T-helper 9 cell (primary cell): ENCODE results near the gene TRIM13.
"Not testable (repeated sequence)": the region's sequence is repeated elsewhere in the genome, so short reads cannot be mapped to it uniquely, and the experiment has no call there.

ENCODE experiments used
- DNase-seq: peaks from one replicate; pipeline ENCODE4 v3.0.0-alpha.2; 2020

The TRIM13 gene

DNA sequence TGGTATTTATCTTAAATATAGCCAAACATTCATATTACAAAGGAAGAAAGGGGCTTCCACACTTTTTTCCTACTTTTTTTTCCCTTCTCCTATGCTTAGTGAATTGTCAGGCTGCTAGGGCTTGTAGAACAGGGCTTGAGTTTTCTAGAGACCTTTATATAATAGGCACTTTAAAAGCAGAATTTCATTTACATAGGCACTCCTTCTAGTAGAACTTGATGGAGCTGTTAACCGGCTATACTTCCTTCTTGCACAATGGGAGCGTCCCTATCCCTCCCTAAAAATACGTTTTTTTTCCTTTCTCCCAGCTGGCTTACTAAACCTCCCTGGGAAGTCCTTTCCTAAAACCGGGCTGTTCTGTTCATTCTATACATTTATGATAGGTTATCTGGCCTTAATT, 1.1 kb downstream of the TRIM13 start:
- no peak for DNase-seq

DNA sequence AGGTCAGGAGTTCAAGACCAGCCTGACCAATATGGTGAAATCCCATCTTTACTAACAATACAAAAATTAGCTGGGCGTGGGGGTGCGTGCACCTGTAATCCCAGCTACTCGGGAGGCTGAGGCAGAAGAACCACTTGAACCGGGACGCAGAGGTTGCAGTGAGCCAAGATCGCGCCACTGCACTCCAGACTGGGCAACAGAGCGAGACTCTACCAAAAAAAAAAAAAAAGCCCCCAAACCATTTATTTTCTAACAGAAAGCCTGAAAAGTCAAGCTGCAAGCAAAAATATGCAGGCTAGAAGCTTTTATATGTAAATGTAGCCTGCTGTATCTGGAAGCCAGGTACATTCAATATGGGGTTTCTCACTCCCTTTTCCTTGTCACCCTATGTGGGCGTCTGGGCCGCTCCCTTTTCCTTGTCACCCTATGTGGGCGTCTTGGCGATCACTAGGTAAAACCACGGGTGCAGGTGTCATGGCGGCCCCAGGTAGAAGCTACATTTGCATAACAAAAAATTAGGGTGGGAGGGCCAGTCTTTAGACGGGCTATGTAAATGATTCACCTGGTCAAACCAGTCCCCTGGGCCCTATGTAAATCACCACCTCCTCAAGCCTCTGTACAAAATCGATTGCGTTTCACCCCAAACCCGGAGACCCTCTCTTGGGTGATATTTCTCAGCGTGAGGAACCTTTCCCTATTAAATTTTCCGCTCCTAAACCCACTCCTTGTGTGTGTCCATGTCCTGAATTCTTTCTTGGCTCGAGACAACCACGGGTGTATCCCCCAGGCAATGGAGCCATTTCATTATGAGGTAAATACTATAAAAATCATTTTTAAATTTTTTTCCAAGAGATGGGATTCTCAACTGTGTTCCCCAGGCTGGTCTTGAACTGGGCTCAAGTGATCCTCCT, 2.1 kb downstream of the TRIM13 start:
- no peak for DNase-seq

DNA sequence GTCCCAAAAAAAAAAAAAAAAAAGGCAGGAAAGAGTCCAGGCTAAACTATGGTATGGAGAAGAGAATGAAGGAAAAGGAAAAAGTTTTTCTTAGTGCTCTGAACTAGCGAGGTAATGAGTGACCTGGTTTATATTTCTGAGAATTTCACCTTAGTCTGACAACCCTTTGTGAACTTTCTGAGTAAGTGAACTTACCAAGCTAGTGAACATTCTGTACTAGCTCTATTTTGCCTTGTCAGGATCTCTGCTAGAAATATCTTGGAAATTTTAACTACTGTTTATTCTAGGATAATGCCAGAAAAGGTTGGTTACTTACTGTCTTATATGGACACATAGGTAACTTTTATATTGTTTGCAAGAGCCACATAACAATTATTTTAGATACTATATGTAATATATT, 4.4 kb downstream of the TRIM13 start:
- no peak for DNase-seq

DNA sequence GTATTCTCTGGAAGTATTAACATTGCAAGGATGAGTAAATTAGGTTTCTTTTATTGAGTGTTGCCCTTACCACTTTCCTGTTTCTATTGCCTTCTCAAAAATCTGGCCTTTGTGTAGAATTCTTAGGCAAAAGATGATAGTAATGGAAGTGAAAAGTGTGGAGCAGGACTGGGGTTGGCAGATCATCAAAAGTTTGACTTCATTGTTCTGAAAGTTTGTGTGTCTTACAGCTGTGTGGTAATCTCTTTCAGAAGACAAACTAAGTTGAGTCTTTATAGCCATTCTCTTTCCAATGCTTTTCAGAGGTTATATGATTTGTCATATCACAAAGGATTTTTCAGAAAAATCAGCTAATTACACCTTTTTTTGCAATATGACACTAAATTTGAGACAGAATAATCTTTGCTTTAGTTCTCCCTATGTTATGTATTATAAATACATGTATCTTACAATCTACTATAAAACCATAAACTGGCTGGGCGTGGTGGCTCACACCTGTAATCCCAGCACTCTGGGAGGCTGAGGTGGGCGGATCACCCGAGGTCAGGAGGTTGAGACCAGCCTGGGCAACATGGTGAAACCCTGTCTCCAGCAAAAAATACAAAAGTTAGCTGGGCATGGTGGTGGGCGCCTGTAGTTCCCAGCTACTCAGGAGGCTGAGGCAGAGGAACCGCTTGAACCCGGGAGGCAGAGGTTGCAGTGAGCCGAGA, 9.7 kb downstream of the TRIM13 start:
- no peak for DNase-seq

DNA sequence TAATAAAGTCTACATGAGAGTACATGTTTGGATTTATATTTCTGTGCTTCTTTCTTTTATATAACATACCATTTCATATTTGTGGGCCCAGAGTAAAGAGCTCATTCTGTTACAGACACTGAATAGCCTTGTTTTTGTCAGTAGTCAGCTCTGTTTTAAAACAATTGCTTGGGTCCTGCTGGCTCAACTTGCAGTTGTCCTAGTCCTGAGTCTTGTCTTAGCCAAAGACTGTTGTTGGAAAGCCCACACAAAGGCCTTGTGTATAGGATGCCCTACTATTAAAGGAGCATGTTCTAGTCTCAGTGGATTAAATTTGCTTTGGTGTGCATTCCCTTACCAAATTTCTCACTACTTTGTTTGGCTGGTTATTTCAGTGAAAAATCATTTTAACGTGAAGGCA, 14.6 kb downstream of the TRIM13 start:
- no peak for DNase-seq

DNA sequence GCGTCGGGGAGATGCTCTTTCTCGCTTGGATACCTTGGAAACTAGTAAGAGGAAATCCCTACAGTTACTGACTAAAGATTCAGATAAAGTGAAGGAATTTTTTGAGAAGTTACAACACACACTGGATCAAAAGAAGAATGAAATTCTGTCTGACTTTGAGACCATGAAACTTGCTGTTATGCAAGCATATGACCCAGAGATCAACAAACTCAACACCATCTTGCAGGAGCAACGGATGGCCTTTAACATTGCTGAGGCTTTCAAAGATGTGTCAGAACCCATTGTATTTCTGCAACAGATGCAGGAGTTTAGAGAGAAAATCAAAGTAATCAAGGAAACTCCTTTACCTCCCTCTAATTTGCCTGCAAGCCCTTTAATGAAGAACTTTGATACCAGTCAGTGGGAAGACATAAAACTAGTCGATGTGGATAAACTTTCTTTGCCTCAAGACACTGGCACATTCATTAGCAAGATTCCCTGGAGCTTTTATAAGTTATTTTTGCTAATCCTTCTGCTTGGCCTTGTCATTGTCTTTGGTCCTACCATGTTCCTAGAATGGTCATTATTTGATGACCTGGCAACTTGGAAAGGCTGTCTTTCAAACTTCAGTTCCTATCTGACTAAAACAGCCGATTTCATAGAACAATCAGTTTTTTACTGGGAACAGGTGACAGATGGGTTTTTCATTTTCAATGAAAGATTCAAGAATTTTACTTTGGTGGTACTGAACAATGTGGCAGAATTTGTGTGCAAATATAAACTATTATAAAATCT, 15.7 kb downstream of the TRIM13 start:
- DNase-seq: no peak

DNA sequence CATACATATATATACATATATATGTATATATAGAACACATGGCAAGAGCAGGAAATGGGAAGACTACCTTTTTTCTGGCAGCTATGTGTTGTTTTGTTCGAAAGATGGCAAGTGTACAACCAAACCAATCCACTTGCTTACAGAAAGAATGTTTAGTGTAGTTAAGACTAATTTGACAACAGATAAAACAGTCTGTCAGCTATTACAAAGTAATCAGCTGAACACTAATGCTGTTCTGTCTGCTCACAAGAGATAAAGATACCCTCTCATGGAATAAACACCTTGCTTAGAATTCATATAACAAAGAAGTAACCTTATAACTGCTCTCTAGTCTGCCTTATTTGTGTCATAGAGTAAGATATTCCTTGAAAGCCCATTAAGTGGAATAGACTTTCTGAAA, 17.5 kb downstream of the TRIM13 start:
- no peak for DNase-seq

DNA sequence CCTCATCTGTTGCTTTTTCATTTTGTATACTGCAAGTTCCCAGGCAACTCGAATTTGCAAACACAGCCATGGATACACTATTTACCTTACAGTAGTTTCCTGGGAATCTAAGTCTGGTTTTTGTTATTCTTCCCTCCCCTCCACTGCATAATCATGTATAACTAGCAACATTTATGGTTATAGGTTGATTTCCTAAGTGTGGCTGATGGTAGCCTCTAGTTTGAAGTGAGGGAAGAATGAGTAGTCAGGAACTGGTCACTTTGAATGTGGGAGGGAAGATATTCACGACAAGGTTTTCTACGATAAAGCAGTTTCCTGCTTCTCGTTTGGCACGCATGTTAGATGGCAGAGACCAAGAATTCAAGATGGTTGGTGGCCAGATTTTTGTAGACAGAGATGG, 18.4 kb downstream of the TRIM13 start, which contains the start of gene KCNRG:
TSS of gene KCNRG (plus strand) at position 187 of the 400 bp plus-strand sequence. CDS start at position 237, 50 bp downstream.
- no peak for DNase-seq

DNA sequence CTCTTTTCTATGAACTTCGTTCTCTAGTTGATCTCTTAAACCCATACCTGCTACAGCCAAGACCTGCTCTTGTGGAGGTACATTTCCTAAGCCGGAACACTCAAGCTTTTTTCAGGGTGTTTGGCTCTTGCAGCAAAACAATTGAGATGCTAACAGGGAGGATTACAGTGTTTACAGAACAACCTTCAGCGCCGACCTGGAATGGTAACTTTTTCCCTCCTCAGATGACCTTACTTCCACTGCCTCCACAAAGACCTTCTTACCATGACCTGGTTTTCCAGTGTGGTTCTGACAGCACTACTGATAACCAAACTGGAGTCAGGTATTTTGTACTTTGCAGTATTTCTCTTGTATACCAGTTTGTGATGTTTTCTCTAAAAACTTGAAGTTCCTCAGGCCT, 18.9 kb downstream of the TRIM13 start:
- DNase-seq: no peak

DNA sequence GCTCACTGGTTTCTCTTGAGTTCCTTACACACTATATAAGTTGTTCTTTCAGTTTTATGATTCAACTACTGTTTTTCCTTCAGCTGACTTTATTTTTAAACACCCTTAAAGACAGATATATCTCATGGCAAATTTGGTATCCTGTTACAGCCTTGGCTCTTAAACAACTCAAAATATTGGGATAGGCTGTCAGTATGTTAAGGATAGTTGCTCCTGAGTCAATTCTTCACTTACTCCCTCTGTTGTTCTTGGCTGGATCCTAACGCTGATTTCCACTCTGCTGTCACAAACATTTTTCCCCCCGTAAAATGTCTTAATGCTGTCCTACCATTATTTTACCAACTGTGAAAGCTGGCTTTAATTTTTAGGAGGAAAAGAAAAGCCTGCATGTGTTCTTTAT, 19.6 kb downstream of the TRIM13 start:
- no peak for DNase-seq

DNA sequence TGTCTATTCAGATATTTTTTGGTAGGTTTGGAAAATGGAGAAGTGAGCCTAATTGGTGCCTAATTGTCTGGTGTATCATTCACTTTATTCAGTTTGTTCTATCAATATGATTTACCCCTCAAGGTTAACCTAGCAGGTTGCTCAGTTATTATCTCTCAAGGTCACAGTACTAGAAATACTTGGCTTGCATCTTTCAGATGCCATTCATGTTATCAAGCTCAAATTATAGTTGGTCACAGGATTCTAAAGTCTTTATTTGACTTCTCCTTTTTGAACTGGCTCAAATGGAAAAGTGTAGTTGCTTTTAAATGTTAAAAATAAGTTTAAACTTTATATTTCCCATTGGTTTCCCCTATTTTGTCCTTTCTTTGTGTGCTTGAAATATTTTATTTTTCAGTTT, 21.0 kb downstream of the TRIM13 start:
- no peak for DNase-seq

DNA sequence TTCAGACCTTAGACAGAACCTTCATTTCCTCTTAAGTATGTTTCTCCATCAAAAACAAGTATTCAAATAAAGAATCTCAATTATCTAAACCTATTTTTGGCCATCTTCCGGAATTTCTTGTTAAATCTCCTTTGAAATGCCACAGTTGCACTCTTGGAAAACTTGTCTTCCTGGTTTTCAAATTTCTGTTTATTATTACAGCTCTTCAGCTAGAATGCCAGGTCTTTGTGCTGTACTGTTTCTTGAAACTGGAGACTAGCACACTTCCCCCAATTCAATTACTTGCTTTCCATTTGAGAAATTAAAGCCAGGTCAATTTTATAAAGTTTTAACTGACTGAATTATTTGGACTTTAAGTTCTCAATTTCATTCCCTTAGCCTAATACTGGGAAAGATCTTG, 28.6 kb downstream of the TRIM13 start:
- no peak for DNase-seq

DNA sequence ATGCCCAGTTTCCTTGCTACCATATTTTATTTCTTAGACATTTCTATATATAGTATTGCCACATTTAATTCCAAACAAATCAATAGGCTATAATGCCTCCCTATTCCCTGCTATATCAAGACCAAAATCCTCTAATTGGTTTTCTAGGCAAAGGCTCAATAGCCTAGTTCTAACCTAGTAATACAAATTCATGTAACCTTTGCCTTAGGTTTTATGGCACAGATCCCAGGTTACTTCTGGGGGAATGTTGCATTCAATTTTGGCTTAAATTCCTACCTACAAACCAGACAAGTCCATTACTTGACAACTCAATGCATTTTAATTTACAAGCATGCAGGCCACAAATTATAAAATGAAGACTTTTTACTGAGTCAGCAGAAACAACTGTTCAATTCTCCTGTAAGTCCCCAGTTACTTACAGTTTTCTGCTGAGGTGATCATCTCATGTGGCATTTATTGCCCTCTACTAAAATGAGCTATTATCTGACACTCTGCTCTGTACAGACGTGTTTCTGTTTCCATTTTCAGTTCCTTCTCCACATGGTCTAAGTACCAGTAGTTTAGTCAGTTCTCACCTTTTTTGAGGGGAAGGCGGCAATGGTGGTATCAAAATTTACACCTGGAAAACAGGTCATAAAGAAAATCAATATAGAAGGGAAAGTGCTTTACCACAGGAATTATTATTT, 30.1 kb downstream of the TRIM13 start:
- no peak for DNase-seq

DNA sequence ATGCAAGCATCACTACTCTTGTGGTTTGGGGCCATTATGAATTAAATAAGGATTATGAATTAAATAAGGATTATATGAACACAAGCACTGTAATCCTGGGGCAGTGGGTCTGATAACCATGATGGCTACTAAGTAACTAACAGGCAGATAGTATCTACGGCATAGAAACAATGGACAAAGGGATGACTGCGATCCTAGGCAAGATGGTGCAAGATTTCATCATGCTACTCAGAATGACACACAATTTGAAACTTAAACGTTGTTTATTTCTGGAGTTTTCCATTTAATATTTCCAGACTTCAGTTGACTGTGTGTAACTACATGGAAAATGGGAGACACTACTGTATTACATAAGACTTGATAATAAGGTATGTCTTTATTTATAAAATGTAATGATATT, 33.5 kb downstream of the TRIM13 start:
- DNase-seq: no peak

DNA sequence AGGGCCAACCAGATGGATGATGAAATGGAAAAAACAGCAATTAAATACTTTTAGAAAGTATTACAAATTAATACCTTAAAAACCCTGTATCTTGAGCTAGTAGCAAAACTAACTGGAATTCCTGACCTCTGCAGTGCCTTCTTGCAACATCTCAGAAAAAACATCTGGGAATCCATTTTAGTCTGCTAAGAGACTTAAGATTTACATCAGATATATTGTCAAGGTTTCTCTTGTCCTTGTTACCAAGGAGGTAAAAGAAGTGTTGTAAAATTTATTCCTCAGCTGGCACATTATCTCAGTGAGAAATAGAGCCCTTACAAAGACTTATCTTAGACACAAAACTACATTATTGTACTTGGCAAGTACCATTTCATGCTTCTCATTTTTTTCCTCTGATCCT, 36.9 kb downstream of the TRIM13 start:
- no peak for DNase-seq

DNA sequence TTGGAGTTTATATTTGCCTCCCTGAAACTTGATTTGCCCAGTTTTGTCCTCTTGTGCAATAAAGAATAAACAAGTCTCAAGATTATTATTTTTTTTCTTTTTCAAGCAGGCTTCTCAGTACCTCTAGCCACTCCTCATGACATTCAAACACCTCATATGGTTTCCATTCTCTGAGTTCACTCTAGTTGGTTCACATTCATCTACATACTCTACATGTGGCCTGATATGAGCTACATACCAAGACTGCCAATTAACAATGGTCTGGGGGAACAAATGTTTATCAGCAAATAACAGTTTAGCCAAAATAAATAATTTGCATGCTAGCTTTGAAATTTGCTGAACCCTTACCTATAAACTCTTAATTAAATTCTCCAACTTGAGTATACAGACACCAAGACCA, 40.9 kb downstream of the TRIM13 start:
- no peak for DNase-seq

DNA sequence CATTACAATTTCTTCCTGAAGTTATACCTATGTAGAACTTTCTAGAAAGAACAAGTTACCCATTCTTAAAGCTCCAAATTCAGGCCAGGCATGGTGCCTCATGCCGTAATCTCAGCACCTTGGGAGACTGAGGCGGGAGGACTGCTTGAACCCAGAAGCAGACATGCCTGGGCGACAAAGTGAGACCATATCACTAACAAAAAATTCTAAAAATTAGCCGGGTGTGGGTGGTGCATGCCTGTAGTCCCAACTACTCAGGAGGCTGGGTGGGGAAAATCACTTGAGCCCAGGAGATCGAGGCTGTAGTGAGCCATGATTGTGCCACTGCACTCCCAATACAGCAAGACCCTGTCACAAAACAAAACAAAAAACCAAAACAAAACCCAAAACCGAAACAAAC, 41.4 kb downstream of the TRIM13 start:
- no peak for DNase-seq

DNA sequence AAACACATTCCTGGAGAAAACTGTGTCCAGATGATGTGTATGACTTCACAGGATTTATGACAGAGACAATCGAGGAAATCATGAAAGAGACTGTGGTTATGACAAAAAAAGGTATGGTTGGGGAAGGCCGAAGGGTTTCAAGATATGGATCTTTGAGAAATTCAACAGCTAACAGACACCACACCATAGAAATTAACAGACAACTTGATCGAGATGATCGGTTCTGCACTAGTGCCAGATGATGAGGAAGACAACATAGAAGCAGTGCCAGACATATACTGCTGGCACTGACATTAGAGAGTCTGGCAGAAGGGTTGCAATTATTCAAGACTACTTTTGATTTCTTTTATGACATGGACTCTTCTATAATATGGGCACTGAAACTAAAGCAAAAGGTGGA, 55.6 kb downstream of the TRIM13 start:
- no peak for DNase-seq

DNA sequence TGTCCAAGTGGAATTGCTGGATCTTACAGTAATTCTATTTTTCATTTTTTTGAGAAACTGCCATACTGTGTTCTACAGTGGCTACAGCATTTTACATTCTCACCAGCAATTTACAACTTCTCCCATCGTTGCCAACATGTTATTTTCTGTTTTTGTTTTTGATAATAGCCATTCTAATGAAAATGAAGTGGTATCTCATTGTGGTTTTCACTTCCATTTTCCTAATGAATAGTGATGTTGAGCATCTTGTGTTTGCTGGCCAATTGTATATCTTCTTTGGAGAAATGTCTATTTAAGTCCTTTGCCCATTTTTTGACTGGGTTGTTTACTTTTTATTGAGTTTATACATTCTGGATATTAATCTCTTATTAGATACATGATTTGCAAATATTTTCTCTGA, 57.0 kb downstream of the TRIM13 start:
- DNase-seq: no peak

DNA sequence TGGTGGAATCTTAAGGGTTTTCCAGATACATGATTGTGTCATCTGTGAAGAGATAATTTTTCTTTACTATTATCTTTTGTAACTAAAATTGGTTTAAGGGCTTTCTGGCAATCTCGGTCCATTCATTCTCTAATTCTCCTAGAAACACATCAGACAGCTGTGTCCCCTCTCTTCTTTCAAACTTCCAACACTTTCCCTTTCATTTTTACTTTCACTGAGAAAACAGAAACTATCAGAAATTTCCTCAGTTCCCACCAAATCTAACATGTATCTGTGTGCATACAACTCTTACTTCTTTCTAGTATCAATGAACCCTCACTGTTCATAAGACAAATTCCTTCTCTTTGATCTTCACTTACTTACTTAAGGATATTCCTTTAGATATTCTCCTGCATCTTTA, 58.6 kb downstream of the TRIM13 start:
- DNase-seq: no peak

DNA sequence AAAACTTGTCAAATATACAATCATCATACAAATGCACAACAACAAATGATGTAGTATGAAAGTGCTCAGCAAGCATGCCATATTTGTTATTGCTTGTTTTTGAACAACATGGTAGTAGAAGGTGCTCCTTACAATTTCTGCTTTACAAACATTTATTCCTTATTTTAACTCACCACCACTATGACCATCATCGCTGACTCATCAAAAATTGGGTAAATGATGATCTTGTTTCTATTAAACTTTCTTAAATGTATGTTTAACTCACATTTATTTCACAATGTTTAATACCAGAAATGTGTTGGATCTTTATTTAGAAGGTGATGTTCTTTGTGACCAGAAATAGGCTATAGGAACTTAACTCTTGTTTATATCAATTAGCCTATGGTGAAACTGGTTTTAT, 63.9 kb downstream of the TRIM13 start:
- DNase-seq: no peak

DNA sequence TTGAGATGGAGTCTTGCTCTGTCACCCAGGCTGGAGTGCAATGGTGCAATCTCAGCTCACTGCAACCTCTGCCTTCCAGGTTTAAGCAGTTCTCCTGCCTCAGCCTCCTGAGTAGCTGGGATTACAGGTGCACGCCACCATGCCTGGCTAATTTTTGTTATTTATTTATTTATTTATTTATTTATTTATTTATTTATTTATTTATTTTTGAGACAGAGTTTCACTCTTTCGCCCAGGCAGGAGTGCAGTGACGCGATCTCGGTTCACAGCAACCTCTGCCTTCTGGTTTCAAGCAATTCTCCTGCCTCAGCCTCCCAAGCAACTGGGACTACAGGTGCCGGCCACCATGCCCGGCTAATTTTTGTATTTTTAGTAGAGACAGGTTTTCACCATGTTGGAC, 65.5 kb downstream of the TRIM13 start:
- DNase-seq: not testable (repeated sequence)

DNA sequence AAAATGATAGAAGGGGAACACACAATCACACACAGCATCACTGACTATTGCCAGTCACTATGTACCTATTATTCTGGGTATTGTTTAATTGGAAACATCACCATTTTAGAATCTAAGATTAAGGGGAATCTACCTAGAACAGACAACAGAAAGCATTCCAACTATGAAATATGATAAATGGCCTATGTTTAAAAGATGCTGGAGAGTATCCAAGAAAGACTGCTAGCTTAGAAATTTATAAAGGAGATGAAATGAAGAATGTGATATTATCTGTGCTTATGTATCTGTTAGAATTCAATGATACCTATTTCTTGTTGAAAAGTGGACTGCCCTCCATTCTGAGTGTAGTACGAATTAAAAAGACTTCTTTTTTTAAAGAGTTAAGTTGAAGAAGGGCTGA, 68.9 kb downstream of the TRIM13 start:
- DNase-seq: no peak
